NB4 (cell line): ENCODE measurements around the gene UBR1.

Experiments used
- DNase-seq: peaks from one replicate; pipeline ENCODE4 v3.0.0; 2010; ENCODE audit warnings: low read depth
- H3K4me3 ChIP-seq: one replicate; pipeline ENCODE4 v1.5.1; 2011; ENCODE audit warnings: mild to moderate bottlenecking, low read depth, low read length, moderate library complexity
- CTCF ChIP-seq: IDR thresholded peaks from one replicate; pipeline ENCODE4 v1.5.1; 2012; ENCODE audit warnings: low read depth, low read length
- MAX ChIP-seq: IDR thresholded peaks from 2 replicates; pipeline ENCODE4 v1.6.1; 2011; ENCODE audit warnings: low read depth, low read length
- MYC ChIP-seq: IDR thresholded peaks from 2 replicates; pipeline ENCODE4 v1.6.1; 2011; ENCODE audit warnings: low read depth, low read length
- POLR2A ChIP-seq: IDR thresholded peaks from 2 replicates; pipeline ENCODE4 v1.6.1; 2011; ENCODE audit warnings: mild to moderate bottlenecking; ENCODE audit not compliant: insufficient read length; ENCODE audit errors: extremely low read depth

UBR1 gene

GRCh38 chr15:43121863-43122262, 16.0 kb upstream of the UBR1 start:
- TF ChIP-seq MYC: no peak
- TF ChIP-seq MAX: no peak
- TF ChIP-seq POLR2A: no peak
- TF ChIP-seq CTCF: no peak
- peak overlapping the region; percentile 60 for H3K4me3 ChIP-seq
- DNase-seq: no peak

GRCh38 chr15:43118829-43119228, 13.0 kb upstream of the UBR1 start:
- DNase-seq: no peak
- TF ChIP-seq POLR2A (no peak), MAX (no peak), MYC (no peak), CTCF (no peak)
- no peak overlapping the region for H3K4me3 ChIP-seq

GRCh38 chr15:43118286-43118685, 12.4 kb upstream of the UBR1 start:
- TF ChIP-seq MAX (no peak), MYC (no peak)
- H3K4me3 ChIP-seq: no peak overlapping the region
- no peak for DNase-seq

GRCh38 chr15:43111354-43111753, 5.5 kb upstream of the UBR1 start:
- H3K4me3 ChIP-seq: no peak overlapping the region
- TF ChIP-seq CTCF (no peak), MYC (no peak), POLR2A (no peak), MAX (no peak)
- no peak for DNase-seq

GRCh38 chr15:43107751-43108150, 1.9 kb upstream of the UBR1 start:
- peak; percentile 39 for DNase-seq
- H3K4me3 ChIP-seq: no peak overlapping the region
- TF ChIP-seq CTCF (no peak), MYC (peak; percentile 18; the same call in 1 of the 2 replicates), POLR2A (no peak), MAX (no peak)

GRCh38 chr15:43106486-43106829, 620 bp upstream of the UBR1 start:
- DNase-seq: no peak
- peak overlapping the region; percentile 96 for H3K4me3 ChIP-seq

More at GRCh38 chr15:43106486-43106829, 620 bp upstream of the UBR1 start:
- TF ChIP-seq MYC: no peak; the same call in 1 of the 2 replicates
- TF ChIP-seq MAX: peak; percentile 50; the same call in 1 of the 2 replicates
- TF ChIP-seq CTCF: no peak
- TF ChIP-seq POLR2A: no peak
